ENCODE results near the gene ATP11A. TPM values are rescaled to one million over a fixed set of nuclear protein-coding genes. Genes with fewer than 3 reads are reported as not detected.

ATP11A gene
- total RNA-seq, 1 donor from 2014 or later, result 109 TPM

- H3K9me3 Mint-ChIP-seq (ENCODE audit: low read depth), result peaks cover 5% of the 10 kb centered on the region
- DNase-seq (ENCODE audit: low spot score, unreplicated experiment), result no peak
- H3K27me3 Mint-ChIP-seq, result no peaks in the 10 kb centered on the region
- no peak overlapping the region for H3K27ac Mint-ChIP-seq
- H3K4me1 Mint-ChIP-seq (ENCODE audit: low read depth), result no peaks in the 10 kb centered on the region
- H3K36me3 Mint-ChIP-seq (ENCODE audit: insufficient read depth), result no peaks in the 10 kb centered on the region
- no peak for TF ChIP-seq CTCF (IDR thresholded peaks at IDR 0.05; ENCODE audit: unreplicated experiment)
- no peak overlapping the region for H3K4me3 Mint-ChIP-seq (ENCODE audit: low read depth)
These were observed 244.2 kb downstream of the ATP11A start for GRCh38 chr13:112934078-112934477.

Other genes starting within 250 kb of the ATP11A start
- gene TUBGCP3, start 101.9 kb upstream of the ATP11A start, total RNA-seq, result 30.6 and 31.8 TPM in 2 replicates